Memory B cell (primary cell): Measurements from ENCODE around the gene BPIFB3.

Experiments
- ATAC-seq: fragments of 150-1000 bp; cut with Tn5 transposase; 2 replicates; pipeline ENCODE4 v1.10.0; 2021; ENCODE audit warnings: low read depth, mild to moderate bottlenecking, moderate library complexity
- DNase-seq, 2 donors: peaks; one replicate each; pipeline ENCODE4 v3.0.0; 2022; ENCODE audit warnings: low spot score in 2 of 2
- H3K27ac Mint-ChIP-seq: one replicate; pipeline ENCODE4 v1.8.0; 2022; ENCODE audit warnings: mild to moderate bottlenecking, moderate library complexity, mixed read lengths
- H3K27me3 Mint-ChIP-seq: one replicate; pipeline ENCODE4 v1.8.0; 2022; ENCODE audit warnings: mixed read lengths
- H3K36me3 Mint-ChIP-seq: one replicate; pipeline ENCODE4 v1.8.0; 2022; ENCODE audit warnings: mild to moderate bottlenecking, mixed read lengths
- H3K4me1 Mint-ChIP-seq: one replicate; pipeline ENCODE4 v1.8.0; 2022; ENCODE audit warnings: mixed read lengths
- H3K4me3 Mint-ChIP-seq: one replicate; pipeline ENCODE4 v1.8.0; 2022; ENCODE audit warnings: mild to moderate bottlenecking, moderate library complexity, mixed read lengths
- H3K9me3 Mint-ChIP-seq: one replicate; pipeline ENCODE4 v1.8.0; 2022; ENCODE audit warnings: mixed read lengths

BPIFB3 gene

GRCh38 chr20:33012327-33013189 is 41.1 kb upstream of the BPIFB3 start:
- Mint-ChIP-seq H3K4me1 (peaks cover 6% of the 10 kb centered on the region), H3K36me3 (no peaks in the 10 kb centered on the region), H3K27me3 (peaks cover 1% of the 10 kb centered on the region), H3K4me3 (no peak overlapping the region), H3K27ac (no peak overlapping the region), H3K9me3 (no peaks in the 10 kb centered on the region)
- DNase-seq, result no peak
- ATAC-seq, result no peak

DNA sequence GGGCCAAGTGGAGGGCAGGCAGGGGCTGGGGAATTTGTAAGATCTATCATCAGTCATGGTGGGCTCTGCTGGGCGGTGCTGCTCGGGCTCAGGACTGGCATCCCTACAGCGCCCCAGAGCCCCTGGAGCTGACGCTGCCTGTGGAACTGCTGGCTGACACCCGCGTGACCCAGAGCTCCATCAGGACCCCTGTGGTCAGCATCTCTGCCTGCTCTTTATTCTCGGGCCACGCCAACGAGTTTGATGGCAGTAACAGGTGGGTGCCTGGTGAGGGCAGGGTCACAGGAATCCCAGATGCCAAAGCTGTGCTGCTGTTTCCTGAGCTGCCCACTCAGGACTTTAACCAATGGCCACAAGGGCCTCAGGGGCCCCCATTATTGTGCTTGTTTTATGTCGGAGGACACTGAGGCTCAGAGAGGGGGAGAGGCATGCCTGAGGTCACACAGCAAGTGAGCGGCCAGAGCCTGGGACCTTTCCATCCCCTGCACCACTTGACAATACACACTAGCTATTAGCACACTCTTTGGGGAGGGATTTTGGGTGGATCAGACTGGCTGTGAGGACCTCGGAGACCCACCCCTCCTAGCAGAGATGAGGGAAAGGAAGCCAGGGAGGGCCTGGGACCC is 39.9 kb upstream of the BPIFB3 start:
- no peak for ATAC-seq
- DNase-seq, result no peak
- Mint-ChIP-seq H3K4me1 (peaks cover 5% of the 10 kb centered on the region), H3K27ac (no peak overlapping the region), H3K27me3 (peaks cover 1% of the 10 kb centered on the region), H3K36me3 (no peaks in the 10 kb centered on the region), H3K9me3 (no peaks in the 10 kb centered on the region), H3K4me3 (no peak overlapping the region)

DNA sequence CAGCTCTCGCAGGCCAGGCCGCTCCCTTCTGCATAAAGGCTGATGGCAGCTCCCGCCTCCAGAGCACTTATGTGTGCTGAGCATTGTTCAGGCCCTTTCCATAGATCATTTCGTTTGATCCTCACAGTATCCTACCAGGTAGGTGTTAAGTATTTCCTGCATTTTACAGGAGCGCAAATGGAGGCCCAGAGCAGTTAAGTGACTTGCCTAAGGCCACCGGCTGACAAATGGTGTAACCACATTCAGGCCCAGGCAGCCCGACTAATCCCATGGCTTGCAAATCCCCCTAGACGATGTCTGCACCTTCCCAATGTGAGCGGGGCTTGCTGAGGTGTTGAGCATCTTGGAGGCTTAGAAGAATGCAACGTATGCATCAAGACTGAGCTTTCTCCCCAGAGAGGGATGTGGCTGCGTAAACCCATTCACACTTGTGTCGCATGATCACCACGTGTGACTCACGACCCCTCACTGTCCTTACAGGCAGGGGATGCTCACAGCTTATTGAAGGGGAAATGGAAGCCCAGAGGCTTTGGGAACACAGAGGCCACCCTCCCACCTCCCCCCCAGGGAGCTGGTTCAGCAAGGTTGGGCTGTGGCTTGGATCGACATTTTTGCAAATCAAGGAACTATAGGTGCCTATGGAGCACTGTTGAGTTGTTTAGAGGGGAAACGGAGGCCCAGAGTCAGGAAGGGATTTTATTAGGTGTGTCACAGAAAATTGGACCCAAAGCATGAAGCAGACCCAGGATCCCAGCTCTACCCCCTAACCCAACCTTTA is 39.2 kb upstream of the BPIFB3 start:
- ATAC-seq (no peak), DNase-seq (no peak)
- Mint-ChIP-seq H3K27me3 (peaks cover 1% of the 10 kb centered on the region), H3K4me1 (peaks cover 3% of the 10 kb centered on the region), H3K36me3 (no peaks in the 10 kb centered on the region), H3K9me3 (no peaks in the 10 kb centered on the region), H3K27ac (no peak overlapping the region), H3K4me3 (no peak overlapping the region)

DNA sequence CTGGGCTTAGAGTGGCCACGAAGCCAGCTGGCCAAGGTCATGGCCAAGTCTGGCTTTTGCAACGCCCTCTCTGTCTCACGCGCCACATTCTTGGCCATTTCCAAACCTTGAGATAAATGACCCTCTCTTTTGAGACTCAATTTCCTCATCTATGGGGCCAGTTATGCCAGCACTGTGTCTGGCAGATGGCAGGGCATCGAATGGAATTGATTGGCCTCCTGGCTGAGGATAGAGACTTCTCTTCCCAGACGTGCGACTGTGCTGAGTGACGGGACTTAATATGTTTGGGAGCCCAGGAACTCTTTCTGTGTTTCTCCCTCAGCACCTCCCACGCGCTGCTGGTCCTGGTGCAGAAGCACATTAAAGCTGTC is 38.6 kb upstream of the BPIFB3 start:
- ATAC-seq, result no peak
- no peak overlapping the region for H3K27ac Mint-ChIP-seq
- no peaks in the 10 kb centered on the region for H3K36me3 Mint-ChIP-seq
- no peak for DNase-seq
- no peaks in the 10 kb centered on the region for H3K9me3 Mint-ChIP-seq
- peaks cover 1% of the 10 kb centered on the region for H3K27me3 Mint-ChIP-seq
- H3K4me1 Mint-ChIP-seq, result peaks cover 3% of the 10 kb centered on the region
- H3K4me3 Mint-ChIP-seq, result no peak overlapping the region

DNA sequence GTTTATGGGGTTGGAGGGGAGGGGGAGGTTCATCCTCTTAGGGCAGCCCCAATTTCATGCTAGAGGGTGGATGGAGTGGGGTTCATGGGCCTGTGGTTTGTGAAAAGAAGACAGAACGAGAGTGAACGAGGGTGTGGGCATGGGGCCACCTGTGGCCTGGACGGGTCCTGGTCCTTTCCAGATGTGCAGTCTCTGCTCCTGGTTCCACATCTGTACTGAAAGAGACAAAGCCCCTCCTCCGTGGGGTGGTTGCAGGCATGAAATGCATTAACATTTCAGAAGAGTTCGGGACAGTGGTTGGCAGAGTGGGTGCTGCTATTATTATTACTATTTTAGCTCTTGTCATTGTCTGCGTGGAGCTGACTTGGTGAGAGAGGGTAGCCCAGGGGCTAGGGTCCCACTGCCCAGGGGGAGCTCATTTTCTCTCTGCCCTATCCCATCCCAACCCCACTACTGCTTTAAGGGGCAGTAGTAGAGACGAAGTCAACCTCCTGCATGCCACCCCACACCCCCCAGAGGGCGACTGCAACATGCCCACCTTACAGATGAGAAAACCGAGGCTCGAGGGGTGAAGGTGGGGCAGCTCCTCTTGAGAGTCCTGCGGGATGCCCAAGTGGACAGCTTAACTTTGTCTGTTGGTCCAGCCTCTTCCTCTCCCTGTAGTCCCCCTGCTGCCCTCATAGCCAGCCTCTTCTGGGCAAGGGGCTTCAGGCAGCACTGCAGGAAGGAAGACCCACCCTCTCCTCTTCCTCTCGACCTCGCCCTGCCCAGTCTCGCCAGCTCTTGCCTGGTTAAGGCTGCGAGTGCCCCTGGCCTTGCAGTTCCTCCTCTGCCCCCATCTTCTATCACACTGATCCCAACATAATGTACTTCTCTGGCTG is 37.8 kb upstream of the BPIFB3 start:
- no peaks in the 10 kb centered on the region for H3K27me3 Mint-ChIP-seq
- DNase-seq (no peak), ATAC-seq (no peak)
- H3K27ac Mint-ChIP-seq, result peak overlapping the region; percentile 19
- no peak overlapping the region for H3K4me3 Mint-ChIP-seq
- peaks cover 3% of the 10 kb centered on the region for H3K4me1 Mint-ChIP-seq
- no peaks in the 10 kb centered on the region for H3K9me3 Mint-ChIP-seq
- no peaks in the 10 kb centered on the region for H3K36me3 Mint-ChIP-seq

DNA sequence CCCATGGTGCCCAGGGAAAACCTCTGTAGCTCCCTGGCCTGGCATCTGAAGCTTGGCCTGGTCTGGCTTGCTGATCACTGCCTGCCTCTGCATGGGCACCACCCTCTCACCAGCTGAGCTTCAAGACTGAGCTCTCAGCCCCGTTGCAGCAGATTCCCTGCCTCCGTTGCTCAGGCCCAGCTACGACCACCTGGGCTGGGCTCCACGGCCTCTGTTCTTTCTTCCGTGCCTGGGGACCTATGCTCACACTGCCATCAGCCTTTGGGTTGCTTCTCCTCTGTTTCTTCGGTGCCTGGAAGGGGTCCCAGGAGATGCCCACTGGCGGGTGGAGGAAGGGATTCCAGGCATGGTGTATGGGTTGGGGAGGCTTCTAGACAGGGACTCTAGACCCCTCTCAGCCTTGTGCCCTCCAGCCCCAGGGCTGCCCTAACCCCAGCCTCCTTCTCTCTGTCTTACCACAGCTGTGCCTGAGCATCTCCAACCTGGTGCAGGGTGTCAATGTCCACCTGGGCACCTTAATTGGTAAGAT is 37.1 kb upstream of the BPIFB3 start:
- no peak overlapping the region for H3K4me3 Mint-ChIP-seq
- peak overlapping the region; percentile 19 for H3K27ac Mint-ChIP-seq
- H3K36me3 Mint-ChIP-seq, result no peaks in the 10 kb centered on the region
- H3K4me1 Mint-ChIP-seq, result peaks cover 7% of the 10 kb centered on the region
- DNase-seq (no peak), ATAC-seq (no peak)
- H3K27me3 Mint-ChIP-seq, result no peaks in the 10 kb centered on the region
- H3K9me3 Mint-ChIP-seq, result no peaks in the 10 kb centered on the region

GRCh38 chr20:33017542-33017941 is 36.2 kb upstream of the BPIFB3 start:
- Mint-ChIP-seq H3K9me3 (no peaks in the 10 kb centered on the region), H3K4me3 (no peak overlapping the region), H3K27ac (no peak overlapping the region), H3K36me3 (no peaks in the 10 kb centered on the region), H3K27me3 (no peaks in the 10 kb centered on the region), H3K4me1 (peaks cover 7% of the 10 kb centered on the region)
- ATAC-seq, result no peak
- DNase-seq, result no peak

DNA sequence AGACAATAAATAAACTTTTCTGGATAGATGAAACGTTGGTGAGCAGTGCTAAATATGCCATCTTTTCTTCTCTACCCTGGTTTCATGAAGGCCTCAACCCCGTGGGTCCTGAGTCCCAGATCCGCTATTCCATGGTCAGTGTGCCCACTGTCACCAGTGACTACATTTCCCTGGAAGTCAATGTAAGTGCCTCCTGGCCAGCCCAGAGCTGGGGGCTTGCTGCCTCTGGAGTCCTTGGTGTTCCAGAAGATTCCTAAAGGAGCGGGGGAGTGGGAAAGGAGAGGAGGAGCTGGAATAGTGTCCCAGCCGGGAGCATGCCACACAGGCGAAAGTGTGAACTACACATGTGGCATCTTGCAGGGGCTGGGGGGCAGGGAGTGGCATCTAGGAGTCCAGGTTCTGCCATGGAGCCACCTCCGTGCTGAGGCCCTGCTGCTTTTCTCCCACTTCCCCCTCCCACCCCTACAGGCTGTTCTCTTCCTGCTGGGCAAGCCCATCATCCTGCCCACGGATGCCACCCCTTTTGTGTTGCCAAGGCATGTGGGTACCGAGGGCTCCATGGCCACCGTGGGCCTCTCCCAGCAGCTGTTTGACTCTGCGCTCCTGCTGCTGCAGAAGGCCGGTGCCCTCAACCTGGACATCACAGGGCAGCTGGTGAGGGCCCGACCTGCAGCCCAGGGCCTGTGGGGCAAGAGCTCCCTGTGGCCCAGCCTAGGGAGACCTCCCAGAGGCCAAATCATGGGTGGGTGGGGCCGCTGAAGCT is 35.4 kb upstream of the BPIFB3 start:
- Mint-ChIP-seq H3K27ac (no peak overlapping the region), H3K36me3 (no peaks in the 10 kb centered on the region), H3K9me3 (no peaks in the 10 kb centered on the region), H3K27me3 (no peaks in the 10 kb centered on the region), H3K4me1 (peaks cover 7% of the 10 kb centered on the region), H3K4me3 (no peak overlapping the region)
- no peak for ATAC-seq
- DNase-seq, result no peak

- DNase-seq (no peak), ATAC-seq (no peak)
- no peak overlapping the region for H3K27ac Mint-ChIP-seq
- no peaks in the 10 kb centered on the region for H3K9me3 Mint-ChIP-seq
- H3K4me3 Mint-ChIP-seq, result no peak overlapping the region
- H3K36me3 Mint-ChIP-seq, result no peaks in the 10 kb centered on the region
- peaks cover 7% of the 10 kb centered on the region for H3K4me1 Mint-ChIP-seq
- peaks cover 1% of the 10 kb centered on the region for H3K27me3 Mint-ChIP-seq
Observed at GRCh38 chr20:33019465-33020277, 34.0 kb upstream of the BPIFB3 start.

DNA sequence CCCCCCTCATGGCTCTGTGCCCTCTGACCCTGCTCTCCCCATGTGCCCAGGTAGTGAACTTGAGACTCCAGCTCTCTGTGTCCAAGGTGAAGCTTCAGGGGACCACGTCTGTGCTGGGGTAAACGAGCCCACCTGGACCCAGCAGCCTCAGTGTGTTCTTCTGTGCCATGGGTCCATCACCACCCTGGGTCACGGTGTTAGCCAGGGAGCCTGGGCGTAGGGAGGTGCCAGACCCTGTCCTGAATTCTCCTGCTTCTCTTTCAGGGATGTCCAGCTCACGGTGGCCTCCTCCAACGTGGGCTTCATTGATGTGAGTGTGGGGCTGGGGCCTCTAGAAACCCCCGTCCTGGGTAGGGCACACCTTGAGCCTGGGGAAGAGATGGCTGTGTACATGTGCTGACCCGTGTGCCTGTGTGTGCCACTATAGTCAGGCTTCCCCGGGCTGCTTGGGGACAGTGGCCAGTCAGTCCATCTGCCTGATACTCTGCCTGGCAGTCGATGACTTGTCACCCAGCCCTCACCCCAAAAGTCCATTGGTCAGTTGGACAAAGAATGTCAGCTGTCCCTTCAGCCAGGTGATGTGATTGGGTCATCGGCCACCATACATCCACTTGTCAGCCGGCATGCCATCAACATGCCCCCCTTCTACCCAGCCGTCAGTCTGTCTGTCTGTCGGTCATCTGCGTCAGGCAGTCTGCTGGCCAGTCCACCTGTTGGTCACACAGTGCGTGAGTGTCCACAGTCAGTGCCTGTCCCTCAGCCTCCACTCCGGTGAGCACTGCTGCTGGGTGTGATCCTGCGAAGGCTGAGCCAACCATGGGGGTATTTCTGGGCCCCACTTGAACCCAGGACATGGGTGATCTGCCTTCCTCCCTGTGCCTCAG is 33.2 kb upstream of the BPIFB3 start:
- no peak overlapping the region for H3K4me3 Mint-ChIP-seq
- H3K36me3 Mint-ChIP-seq, result no peaks in the 10 kb centered on the region
- peaks cover 1% of the 10 kb centered on the region for H3K27me3 Mint-ChIP-seq
- no peak overlapping the region for H3K27ac Mint-ChIP-seq
- no peaks in the 10 kb centered on the region for H3K9me3 Mint-ChIP-seq
- DNase-seq, result no peak
- ATAC-seq, result no peak
- H3K4me1 Mint-ChIP-seq, result peaks cover 7% of the 10 kb centered on the region

DNA sequence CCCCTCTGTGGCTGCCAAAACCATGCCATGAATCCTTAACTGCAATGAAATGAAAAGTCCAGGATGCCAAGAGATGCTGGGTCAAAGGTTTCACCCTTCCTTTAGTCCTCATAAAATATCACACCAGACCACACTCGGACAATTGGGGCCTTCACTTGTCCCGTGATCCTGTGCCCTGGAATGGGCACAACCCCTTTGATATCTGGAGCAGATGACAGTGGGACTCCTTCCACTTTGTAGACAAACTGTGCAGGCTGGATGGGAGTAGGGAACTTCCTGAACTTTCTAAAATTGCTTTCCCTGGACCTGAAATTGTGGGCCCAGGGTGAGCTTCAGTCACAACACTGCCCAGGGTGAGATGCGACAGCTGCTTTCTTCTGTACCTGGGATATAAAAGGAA is 31.8 kb upstream of the BPIFB3 start:
- no peak overlapping the region for H3K27ac Mint-ChIP-seq
- H3K4me1 Mint-ChIP-seq, result peaks cover 4% of the 10 kb centered on the region
- ATAC-seq, result no peak
- H3K9me3 Mint-ChIP-seq, result no peaks in the 10 kb centered on the region
- no peak for DNase-seq
- H3K36me3 Mint-ChIP-seq, result no peaks in the 10 kb centered on the region
- no peak overlapping the region for H3K4me3 Mint-ChIP-seq
- peaks cover 1% of the 10 kb centered on the region for H3K27me3 Mint-ChIP-seq

- no peak overlapping the region for H3K27ac Mint-ChIP-seq
- peaks cover 1% of the 10 kb centered on the region for H3K27me3 Mint-ChIP-seq
- no peaks in the 10 kb centered on the region for H3K9me3 Mint-ChIP-seq
- DNase-seq (no peak), ATAC-seq (no peak)
- H3K4me1 Mint-ChIP-seq, result peaks cover 4% of the 10 kb centered on the region
- no peaks in the 10 kb centered on the region for H3K36me3 Mint-ChIP-seq
- no peak overlapping the region for H3K4me3 Mint-ChIP-seq
Observed at GRCh38 chr20:33022289-33022688, 31.4 kb upstream of the BPIFB3 start.
